Measurements from ENCODE around the gene ZNF777.
"Not testable (repeated sequence)": the region's sequence is repeated elsewhere in the genome, so short reads cannot be mapped to it uniquely, and the experiment has no call there.

Gene ZNF777

DNA sequence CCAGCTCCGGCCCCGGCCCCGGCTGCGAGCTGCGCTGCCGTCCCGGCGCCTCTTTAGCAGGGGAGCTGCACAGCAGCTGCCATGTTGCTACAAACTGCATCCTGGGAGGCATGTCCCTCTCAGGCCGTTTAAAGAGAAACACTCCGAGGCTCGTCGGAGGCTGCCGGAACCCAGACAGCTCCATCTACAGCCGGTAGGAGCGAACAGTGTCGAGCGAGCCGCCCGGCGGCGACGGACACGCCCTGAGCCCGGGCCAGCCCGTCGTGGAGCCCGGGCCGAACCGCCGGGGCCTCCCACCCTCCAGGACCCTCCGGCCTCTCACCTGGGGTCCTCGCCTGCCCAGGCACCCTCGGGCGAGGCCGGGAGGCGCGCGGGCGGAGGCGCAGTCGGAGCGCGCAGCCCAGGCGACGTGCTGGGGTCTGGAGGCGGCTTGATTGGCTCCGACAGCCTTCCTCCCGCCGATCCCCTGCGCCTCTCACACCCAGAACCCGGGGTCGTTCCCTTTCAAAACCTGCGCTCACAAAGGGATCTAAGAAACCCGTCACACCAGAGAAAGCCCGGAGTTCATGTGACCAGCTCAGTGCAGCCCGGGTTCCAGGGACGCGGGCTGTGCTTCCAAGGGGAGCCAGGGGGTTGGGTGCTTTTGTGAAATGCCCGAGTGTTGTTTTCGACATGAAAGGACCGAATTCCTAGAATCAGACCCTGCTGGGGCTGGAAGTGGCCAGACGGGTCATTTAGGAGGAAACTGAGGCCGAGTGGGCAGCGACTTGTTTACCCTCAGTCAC lies at the start of gene ZNF777:
Gene ZNF777, minus strand, starts transcription at position 570 of the 785 bp plus-strand sequence. CDS start 5,040 bp downstream, outside the sequence.
- DNase-seq: peak; percentile 89

DNA sequence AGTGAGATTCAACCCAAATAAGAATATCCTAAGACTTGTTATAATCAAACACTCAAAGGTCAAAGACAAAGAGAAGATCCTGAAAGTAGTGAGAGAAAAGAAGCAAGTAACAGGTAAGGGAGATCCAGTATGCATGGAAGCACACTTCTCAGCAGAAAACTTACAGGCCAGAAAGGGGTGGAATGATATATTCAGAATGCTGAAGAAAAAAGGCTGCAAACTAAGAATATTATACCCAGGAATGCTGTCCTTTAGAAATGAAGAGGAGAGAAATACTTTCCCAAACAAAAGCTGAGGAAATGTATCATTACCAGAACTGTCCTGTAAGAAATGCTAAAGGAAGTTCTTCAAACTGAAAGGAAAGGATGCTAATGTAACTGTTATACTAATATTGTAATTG lies 49.4 kb upstream of the ZNF777 start:
- DNase-seq: no peak

DNA sequence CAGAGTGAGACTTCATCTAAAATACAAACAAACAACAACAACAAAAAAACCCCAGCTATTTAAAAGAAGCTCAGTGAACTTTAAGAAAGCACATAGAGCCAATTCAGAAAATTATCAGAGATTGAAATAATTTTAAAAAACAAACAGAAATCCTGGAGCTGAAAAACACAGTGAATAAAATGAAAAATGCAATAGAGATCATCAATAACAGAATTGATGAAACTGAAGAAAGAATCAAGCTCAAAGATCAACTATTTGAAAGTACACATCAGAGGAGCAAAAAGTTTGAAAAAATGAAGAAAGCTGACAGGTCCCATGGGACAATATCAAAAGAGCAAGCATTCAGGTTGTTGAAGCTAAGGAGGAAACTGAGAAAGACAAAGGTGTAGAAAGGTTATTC lies 48.9 kb upstream of the ZNF777 start:
- DNase-seq: no peak

DNA sequence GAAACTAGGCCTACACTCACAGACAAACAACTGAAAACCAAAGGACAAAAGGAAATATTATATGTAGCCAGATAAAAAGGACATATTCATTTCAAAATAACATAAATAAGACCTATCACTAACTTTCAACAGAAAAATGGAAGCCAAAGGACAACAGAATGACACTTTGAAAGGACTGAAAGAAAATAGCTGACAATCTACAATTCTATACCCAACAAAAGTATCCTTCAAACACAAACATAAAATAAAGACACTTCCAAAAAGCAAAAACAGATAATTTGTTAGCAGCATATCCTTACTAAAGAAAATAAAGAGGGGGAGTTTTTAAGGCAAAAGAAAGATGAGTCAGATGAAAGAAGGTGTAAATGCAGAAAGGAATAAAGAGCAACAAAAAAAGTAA lies 44.7 kb upstream of the ZNF777 start:
- no peak for DNase-seq

DNA sequence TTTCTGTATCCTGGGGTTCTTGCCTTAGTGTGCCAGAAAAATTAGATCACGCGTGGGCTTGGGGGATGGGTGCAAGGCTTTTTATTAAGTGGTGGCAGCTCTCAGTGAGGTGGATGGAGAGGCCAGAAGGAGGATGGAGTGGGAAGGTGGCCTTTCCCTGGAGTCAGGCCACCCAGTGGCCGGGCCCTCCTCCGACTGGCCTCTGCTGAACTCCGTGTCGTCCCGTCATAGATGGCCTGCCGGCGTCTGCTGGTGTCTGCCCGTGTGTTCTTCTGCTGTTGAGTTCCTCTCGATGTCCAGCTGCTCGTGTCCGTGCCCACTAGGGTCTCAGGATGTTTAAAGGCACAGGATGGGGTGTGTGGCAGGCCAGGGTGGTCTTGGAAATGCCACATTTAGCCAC lies 40.8 kb upstream of the ZNF777 start:
- no peak for DNase-seq

DNA sequence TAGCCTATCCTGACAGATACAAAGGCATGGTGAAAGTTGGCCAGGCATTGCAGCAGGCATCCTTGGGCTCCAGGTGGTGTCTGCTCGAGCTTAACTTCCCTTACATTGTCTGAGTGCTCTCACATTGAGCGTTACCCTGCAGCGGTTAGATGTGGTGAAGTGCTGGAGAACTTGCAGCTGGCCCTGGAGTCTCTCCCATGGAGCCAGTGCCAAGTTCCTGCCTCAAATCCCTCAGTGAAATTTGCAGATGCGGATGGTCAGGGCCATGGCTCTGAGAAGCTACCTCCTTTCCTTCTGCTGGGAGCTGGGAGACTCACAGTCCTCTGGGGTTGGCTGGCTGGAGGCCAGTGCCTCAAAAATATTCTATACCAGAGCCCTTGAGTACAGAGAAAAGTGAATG lies 40.0 kb upstream of the ZNF777 start:
- no peak for DNase-seq

DNA sequence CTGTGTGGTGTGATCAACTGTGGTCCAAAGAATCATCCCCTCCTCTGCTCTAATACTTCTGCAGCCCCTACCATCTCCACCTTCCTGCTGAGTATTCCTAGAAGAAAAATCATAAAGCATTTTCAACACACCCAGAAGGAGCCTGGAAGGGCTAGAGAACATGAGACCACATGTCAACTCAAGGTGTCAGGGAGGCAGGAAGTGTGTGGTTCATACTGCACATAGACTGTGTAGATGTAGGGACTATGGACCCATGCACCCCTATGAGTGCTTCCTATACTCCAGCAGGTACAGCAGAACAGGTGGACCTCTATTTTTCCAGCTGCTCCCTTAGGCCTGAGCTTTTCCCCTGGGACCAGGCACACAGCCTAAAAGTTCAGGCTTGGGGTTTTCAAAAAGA lies 39.3 kb upstream of the ZNF777 start:
- no peak for DNase-seq

DNA sequence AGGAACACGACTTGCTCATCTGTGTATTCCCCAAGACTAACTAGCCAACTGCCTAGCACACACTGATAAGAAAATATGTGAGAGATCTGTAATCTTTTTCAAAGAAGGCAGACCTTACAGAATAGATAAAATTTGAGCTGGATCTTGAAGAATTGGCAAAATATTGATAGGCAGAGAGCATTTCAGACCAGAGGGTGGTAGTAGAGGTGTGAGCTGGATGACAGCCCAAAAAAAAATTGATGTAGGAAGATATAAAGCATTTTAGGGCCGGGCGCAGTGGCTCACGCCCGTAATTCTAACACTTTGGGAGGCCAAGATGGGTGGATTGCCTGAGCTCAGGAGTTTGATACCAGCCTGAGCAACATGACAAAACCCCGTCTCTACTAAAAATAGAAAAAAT lies 37.9 kb upstream of the ZNF777 start:
- no peak for DNase-seq

DNA sequence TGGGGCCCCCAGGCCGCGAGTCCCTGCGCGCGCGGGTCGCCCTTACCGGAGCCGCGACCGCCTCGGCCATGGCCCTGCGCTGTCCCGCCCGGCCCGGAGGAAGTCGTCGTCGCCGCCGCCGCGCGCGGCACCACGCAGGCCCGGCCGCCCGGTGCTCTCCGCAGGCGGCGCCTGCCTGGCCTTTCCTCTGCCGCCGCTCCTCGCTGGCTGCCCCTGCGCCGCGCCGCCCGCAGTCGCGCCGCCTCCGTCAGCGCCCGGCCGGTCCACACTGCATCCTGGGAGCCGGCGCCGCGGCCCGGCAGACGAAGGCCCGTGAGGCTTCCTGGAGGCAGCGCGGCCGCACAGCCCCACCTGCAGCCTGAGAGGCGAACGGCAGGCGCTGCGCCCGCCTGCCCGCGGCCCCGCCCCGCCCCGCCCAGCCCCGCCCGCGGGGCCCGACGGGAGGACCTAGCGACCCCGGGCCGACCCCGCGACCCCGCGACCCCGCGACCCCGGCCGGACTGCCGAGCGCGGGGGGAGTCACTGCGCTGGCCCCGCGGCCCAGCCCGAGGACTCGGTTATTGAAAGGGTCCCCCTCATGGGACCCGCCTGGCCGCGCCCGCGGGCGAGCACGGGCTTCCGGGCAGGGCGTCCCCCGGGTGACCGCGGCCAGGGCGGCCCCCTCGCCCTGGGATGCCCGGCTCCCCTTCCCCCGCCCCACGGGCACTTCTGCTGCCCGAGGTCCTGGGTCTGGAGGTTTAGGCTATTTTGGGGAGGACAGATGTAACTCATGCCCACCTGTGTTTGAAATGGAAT lies 36.8 kb upstream of the ZNF777 start, which contains the start of gene ZNF746:
Gene ZNF746, minus strand, starts transcription at position 343 of the 795 bp plus-strand sequence. Its CDS starts 273 bp downstream, at position 70.
- DNase-seq: peak; percentile 69

DNA sequence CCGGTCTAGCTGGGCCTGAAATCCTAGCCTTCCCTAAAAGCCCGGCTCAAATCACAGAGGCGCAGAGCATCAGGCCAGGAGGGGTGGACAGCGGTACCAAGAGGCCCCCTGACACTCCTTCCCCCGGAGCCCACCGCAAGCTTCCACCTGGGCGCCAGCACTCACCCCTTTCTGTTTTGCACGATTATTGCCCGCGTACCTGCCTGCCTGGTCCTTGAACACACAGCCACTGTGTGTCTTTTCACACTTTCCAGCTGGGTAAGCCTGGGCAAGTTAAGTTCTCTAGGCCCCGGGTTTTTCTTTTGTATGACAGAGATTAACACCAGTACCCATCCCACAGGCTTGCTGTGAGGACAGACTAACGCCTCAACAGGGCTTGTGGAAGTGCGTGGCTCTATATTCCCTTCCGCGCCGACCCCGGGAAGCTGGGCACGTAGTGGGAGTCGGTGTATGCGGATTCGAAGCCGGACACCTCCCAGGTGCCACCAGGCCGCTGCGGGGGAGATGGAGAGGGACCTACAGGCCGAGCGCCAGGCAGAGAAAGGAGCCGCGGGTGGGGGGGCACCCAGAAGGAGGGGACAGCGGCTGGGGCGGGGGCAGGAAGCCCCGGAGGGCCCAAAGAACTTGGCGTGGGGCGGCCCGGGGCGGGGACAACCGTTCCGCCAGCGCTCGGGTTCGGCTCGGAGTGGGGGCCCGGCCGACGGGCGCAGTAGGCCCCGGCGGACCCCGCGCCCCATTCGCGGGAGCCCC lies 36.0 kb upstream of the ZNF777 start:
- DNase-seq: peak; percentile 67

DNA sequence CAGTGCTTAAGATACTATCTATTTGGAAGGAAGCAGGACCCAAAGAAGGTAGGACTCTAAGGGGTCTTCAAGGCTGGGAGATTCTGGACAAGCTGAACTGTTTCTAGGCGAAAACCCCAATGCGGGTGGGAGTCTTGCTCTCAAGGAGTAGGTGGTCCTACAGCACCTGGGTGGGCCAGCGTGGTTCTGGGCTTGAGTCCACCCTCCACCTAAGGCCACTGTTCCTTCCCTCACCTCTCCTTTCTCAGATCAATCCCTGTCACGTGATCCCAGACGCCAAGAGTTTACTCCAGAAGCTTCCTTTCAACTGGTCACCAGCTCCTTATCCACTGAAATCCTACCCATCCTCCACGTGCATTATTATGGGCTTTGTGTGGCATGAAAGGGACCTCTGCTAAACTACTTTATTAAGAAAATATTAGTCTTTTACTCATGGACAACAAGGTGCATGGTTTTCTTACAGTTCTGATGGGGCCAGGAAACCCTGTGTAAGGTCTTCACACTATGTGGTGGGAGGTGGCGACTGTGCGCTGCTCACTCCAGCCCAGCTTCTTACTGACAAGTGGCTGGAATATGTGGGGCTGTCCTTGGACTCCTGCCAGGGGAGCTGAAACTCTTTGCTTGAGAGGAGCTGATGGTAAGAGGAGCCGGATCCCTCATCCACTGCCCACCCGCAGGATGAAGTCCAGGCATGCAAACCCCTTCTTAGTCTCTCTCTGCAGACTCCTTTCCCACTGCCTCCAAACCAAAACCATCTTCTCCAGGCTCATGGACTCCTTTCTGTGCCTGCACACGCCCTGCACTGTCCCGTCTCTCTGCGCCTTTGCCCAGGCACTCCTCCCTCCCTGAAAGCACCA lies 35.2 kb upstream of the ZNF777 start:
- peak; percentile 31 for DNase-seq

DNA sequence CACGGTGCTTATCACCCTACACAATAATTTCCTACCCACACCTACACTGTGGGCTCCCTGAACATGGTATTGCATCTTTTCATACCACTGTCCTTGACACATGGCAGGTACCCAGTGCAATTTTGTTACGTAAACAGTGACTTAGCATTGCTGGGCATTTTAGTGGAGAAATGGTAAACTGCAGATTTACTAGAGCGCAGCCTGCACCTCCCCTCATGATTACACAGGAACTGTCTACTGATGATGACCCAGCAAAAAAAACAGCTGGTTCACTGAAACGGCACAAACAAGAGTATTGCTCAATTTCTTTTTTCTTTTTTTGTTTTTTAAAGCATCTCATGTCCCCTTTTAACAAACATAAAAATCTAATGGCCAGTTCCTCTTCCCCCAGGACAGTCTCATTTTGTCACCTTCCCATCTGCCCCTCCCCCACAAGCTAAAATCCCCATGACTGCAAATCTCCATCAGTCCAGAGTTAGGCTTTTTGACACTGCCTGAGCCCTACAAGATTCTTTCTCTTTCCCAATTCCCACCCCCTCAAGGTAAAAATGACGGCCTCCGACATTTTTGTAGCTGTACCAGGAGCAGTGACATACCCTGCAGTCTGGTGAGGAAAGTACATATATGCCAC lies 34.0 kb upstream of the ZNF777 start:
- DNase-seq: no peak

DNA sequence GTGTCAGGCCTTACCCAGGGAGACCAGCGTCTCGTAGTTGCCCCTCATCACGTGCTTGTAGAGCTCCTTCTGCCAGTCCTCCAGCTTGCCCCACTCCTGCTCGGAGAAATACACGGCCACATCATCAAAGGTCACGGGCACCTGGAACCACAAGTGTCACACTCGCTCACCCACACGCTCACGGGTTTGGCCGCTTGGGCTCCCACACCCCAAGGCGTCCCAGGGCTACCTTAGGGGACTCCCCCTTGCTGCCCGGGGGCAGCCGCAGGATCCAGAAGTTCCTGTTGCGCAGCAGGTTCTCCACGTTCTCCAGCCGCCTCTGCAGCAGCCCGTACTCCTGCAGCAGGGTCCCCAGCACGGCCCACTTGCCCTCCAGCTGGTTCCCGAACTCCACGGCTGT lies 33.1 kb upstream of the ZNF777 start:
- not testable (repeated sequence) for DNase-seq

DNA sequence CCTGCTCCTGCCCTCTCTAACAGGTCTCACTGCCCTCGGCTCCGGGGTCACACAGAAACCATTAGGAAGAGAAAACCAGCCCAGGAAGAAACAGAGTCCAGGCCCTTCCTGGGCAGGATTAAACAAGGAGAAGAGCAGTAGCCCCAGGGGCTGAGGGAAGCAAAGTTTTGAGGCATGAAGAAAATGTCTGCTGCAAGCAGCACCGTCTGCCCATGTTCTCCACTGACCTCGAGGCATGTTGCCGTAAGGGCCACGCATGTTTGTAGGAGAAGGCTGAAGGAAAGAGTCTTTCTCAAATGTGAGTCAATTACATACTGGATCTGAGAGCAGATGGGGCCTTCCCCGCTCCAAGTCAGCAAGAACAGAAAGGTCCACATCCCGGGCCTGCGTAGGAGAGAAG lies 32.5 kb upstream of the ZNF777 start:
- DNase-seq: no peak

DNA sequence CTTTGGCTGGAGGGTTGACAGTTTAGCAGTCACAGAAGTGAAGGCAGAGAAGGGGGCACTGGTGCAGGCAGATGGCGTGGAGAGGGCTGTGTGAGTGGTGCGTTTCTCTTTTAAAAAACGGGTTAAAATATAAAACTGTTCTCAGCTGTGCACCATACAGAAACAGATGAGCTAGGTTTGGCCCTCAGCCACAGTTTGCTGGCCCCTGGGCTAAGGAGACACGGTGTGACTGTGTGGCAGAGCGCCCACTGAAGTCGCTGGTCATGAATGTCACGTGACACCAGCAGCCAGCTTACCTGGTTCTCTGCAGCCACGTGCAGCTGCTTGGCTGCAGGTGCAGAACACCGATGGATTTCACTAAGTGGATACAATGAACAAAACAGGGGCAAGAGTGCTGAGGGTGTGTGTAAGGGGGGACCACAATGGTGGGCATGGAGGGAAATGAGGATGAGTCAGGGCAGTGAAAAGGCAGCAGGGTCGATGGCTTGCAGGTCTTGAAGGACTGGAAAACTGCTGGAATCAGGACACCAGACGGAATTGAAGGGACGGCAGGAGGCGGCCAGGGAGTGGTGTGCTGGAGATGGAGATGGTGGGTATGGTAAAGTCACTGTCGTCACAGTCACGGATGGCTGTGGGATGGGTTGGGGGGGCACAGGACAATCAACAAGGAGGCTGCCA lies 29.4 kb upstream of the ZNF777 start:
- no peak for DNase-seq

DNA sequence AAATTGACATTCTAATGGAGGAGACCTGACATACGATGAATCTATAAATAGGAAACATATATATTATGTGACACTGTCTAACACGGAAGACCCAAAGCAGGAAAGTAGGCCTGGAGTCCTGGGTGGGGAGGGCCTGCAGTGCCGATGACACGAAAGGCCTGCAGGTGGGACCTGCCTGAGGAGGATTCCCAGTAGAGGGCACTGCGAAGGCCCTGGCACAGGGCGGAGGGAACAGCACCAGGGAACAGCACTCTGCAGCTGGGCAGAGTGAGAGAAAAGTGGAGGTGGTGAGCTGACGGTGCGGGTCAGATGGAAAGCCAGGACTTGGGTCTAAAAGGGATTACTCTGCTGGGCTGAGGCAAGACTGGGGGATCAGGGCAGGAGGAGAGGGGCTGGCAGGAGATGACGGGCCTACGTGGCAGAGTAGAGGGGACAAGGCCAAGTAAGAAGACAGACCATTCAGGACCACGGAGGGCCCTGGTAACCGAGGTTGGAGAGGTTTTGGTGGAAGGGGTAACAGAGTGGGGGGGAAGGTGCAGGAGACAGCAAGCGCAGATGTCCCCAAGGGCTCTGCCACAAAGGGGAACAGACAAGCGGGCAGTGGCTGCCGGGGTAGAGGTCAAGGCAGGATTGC lies 28.6 kb upstream of the ZNF777 start:
- no peak for DNase-seq

DNA sequence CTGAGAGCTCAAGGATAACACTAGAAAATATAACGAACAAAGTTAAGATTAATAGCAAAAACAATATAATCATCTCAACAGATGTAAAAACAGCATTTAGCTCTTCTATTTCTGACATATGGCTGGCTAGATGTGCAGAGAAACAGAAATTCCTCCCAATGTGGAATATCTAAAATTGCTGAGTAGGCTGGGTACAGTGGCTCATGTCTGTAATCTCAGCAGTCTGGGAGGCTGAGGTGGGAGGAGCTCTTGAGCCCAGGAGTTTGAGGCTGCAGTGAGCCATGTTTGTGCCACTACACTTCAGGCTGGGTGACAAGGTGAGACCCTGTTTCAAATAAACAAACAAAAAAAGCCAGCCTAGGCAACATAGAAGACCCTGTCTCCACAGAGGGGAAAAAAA lies 18.7 kb upstream of the ZNF777 start:
- no peak for DNase-seq

DNA sequence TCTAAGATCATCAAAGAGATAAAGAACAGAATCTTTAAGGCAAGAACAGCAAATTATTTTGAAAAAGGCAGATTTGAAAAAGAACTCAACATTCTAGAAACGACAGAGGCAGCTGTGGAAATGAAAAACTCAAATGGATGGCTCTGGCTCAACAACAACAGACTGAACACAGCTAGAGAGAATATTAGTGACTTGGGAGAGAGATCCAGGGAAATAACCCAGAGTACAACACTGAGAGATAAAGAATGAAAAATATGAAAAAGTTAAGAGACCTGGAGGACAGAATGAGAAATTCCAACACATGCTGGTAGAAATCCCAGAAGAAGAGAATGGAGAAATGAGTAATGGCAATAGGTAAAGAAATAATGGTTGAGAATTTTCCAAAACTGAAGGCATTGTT lies 17.9 kb upstream of the ZNF777 start:
- DNase-seq: no peak

DNA sequence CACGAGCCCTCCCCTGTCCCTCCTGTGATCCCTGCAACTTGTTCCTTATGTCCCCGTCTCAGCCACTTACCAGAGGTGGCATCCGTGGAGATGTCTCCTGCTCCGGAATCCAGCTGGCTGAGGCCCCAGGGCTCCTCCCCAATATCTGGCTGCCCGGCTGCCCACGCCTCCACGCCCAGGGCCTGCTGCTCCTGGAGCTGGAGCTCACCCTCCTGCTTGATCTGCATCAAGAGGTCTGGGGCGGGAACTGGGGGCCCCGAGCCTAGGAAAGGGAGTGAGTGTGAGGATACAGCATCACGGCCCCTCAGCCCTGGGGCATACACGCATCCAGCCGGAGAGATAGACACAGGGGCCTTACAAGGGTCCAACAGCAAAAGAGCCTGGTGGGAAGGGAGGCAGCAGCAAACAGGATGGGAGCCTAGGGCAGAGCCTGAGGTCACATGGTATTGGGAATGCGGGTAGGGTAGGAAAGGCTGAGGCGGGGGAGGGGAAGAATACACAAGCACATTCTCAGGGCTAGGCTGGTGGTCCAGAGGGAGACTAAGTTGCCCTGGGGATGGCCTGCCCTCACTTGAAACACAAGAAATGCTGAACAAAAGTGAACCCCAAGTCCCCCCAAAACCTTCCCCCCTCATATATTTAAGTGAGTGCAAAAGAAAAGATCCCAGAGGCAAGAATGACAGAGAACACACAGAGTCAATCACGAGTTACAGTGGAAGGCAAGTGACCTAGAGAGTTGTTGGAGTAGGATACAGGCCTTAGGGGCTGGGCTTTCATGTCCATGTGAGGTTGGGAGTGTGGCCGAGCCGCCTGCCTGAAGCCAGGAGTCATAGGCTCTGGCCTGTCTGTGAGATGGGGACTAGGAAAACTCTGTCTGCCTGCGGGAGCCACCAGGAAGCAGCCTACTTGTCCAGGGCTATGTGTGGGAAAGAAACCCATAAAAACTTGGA lies 16.9 kb upstream of the ZNF777 start:
- DNase-seq: no peak

DNA sequence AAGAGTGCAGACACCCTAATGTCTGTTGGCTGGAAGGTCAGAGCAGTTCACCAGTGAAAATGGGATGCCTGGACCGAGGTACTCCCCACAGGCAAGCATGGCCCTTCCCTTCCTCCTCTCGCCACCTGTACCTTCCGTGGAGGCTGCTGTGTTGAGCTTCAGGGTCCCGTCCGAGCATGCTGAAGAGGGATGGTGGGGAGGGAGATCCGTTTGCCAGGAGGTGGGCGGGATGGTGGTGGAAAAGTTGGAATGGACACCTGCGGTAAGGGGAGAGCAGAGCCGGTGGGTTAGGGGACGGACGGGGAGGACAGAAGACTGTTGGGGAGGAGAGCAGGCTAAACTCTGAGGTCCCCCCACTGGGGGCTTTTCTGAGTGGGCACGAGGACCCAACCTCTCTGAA lies 15.9 kb upstream of the ZNF777 start:
- no peak for DNase-seq

Data from retina (tissue), 1 donor.